ENCODE results near the gene RANBP17. TPM values are rescaled to one million over a fixed set of nuclear protein-coding genes. Genes with fewer than 3 reads are reported as not detected.

The RANBP17 gene
- total and polyA plus RNA-seq, 9 of the 15 experiments (the other 6 are each of a cell fraction or from before 2014, with no cell fraction given), result not detected

DNA sequence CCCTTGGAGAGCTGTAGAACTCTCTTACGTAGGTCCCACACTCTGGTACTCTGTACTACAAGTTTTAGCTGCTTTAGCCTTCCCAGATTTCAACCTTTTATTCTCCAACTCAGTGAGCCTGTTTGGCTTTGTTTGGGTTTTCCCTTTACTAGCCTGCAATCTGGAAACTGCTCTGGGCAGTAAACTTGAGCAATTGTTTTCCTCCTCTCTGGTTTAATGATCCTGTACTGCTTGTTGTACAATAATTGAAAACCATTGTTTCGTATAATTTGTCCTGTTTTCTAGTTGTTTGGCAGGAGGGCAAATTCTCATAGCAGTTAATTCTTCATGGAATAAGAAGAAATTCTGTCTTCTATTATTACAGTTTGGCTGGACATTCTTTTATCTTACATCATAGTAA lies 384.4 kb downstream of the RANBP17 start:
- FAIRE-seq, result no peak
- intact Hi-C loops (cut with micrococcal nuclease) (no loop called here), in situ Hi-C loops (cut with MboI) (no loop called here)
- 0% methylated on average over 2 of the region's 2 CpGs for WGBS (ENCODE audit: insufficient coverage, low coverage, missing lambda C conversion rate)
- Histone ChIP-seq H4K20me1 (replicated peaks; ENCODE audit: control insufficient read depth, insufficient read depth, low read length) (no peaks in the 10 kb centered on the region), H3K79me2 (ENCODE audit: control insufficient read depth, insufficient read depth, low read length) (no peaks in the 10 kb centered on the region), H3K9ac (ENCODE audit: insufficient read depth in 1 of 2, low read depth in 2 of 2, low read length in 2 of 2) (no peak overlapping the region), H3K27me3 (ENCODE audit: control insufficient read depth in 2 of 2, insufficient read depth in 2 of 2, low read length in 2 of 2) (no peaks in the 10 kb centered on the region), H3K4me1 (replicated peaks in 1 of 2; ENCODE audit: control insufficient read depth in 2 of 2, insufficient read depth in 2 of 2, low read length in 2 of 2) (no peaks in the 10 kb centered on the region), H3K27ac (ENCODE audit: extremely low read depth, low read depth, low read length) (no peak overlapping the region), H3K4me2 (ENCODE audit: insufficient read depth, low read length) (no peak overlapping the region), H3K9me1 (ENCODE audit: control insufficient read depth, insufficient read depth, low read length) (no peaks in the 10 kb centered on the region), H3K4me3 (no peak overlapping the region), H3K9me3 (replicated peaks; ENCODE audit: control insufficient read depth, insufficient read depth, low read depth, low read length) (0 out of 2 replicates have a peak, but pooled peaks cover 2% of the 10 kb centered on the region), H2AFZ (ENCODE audit: low read depth, low read length) (no peak overlapping the region), H3K36me3 (ENCODE audit: control insufficient read depth, insufficient read depth, low read length) (no peaks in the 10 kb centered on the region)
- no peak for DNase-seq (ENCODE audit: extremely low read depth in 1 of 4, low spot score in 3 of 4)
- ATAC-seq, result no peak
- BruUV-seq (replicated peaks), result no TSS peak
- no peak for TF ChIP-seq NFATC3 (IDR thresholded peaks at IDR 0.05)
- no peak for TF ChIP-seq TBP (optimal IDR thresholded peaks at IDR 0.05; ENCODE audit: low read depth, low read length)
- no peak for TF ChIP-seq NFXL1 (CRISPR knock-in tag; IDR thresholded peaks at IDR 0.05)
- no peak for TF ChIP-seq ZNF584 (CRISPR knock-in tag; IDR thresholded peaks at IDR 0.05; ENCODE audit: low read depth)
- TF ChIP-seq ZNF239 (CRISPR knock-in tag; IDR thresholded peaks at IDR 0.05), result no peak
- ChIA-PET CTCF (ENCODE audit: low intra/inter-chr PET ratio) (no interaction called here), POLR2A (no interaction called here)

DNA sequence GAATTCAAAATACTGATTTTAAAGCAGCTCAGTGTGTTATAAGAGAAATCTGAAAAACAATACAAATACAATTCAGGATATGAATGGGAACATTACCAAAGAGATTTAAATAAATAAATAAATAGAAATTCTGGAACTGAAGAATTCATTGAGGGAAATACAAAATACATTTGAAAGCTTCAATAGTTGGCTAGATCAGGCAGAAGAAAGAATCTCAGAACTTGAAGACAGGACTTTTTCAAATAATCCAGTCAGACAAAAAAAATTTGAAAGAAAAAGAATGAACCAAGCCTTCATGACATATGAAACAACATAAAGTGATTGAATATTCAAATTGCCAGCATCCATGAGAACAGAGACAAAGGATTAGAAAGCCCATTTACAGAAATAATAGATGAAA lies 387.6 kb downstream of the RANBP17 start:
- intact Hi-C loops (cut with micrococcal nuclease), result no loop called here
- BruUV-seq (replicated peaks), result no TSS peak
- TF ChIP-seq MYNN (IDR thresholded peaks at IDR 0.05) (no peak), MYNN (CRISPR knock-in tag; IDR thresholded peaks at IDR 0.05) (no peak), ZFP1 (CRISPR knock-in tag; IDR thresholded peaks at IDR 0.05) (no peak), TFAM (CRISPR knock-in tag; conservative IDR thresholded peaks at IDR 0.05) (no peak), ZNF589 (CRISPR knock-in tag; IDR thresholded peaks at IDR 0.05; ENCODE audit: low read depth) (no peak), ZNF431 (CRISPR knock-in tag; IDR thresholded peaks at IDR 0.05) (no peak), BACH1 (tag; IDR thresholded peaks at IDR 0.05) (no peak), TAF1 (IDR thresholded peaks at IDR 0.05; ENCODE audit: control insufficient read depth, extremely low read depth, insufficient read depth, low read length, severe bottlenecking) (no peak), GABPA (tag; conservative IDR thresholded peaks at IDR 0.05; ENCODE audit: low read depth) (no peak), RAD21 (CRISPR knock-in tag; conservative IDR thresholded peaks at IDR 0.05 in 1 of 2, IDR thresholded peaks at IDR 0.05 in 1 of 2) (no peak), ZNF583 (CRISPR knock-in tag; IDR thresholded peaks at IDR 0.05) (peak; percentile 46; the same call in 1 of the 2 replicates), ARHGAP35 (IDR thresholded peaks at IDR 0.05; ENCODE audit: partially characterized antibody) (no peak)
- TF ChIP-seq, protein P1, sequence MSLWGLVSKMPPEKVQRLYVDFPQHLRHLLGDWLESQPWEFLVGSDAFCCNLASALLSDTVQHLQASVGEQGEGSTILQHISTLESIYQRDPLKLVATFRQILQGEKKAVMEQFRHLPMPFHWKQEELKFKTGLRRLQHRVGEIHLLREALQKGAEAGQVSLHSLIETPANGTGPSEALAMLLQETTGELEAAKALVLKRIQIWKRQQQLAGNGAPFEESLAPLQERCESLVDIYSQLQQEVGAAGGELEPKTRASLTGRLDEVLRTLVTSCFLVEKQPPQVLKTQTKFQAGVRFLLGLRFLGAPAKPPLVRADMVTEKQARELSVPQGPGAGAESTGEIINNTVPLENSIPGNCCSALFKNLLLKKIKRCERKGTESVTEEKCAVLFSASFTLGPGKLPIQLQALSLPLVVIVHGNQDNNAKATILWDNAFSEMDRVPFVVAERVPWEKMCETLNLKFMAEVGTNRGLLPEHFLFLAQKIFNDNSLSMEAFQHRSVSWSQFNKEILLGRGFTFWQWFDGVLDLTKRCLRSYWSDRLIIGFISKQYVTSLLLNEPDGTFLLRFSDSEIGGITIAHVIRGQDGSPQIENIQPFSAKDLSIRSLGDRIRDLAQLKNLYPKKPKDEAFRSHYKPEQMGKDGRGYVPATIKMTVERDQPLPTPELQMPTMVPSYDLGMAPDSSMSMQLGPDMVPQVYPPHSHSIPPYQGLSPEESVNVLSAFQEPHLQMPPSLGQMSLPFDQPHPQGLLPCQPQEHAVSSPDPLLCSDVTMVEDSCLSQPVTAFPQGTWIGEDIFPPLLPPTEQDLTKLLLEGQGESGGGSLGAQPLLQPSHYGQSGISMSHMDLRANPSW (CRISPR knock-in tag; IDR thresholded peaks at IDR 0.05), result no peak

More for the DNA sequence above, 387.6 kb downstream of the RANBP17 start:
- Histone ChIP-seq H3K9me3 (replicated peaks; ENCODE audit: control insufficient read depth, insufficient read depth, low read depth, low read length) (0 out of 2 replicates have a peak, but pooled peaks cover 2% of the 10 kb centered on the region), H3K79me2 (ENCODE audit: control insufficient read depth, insufficient read depth, low read length) (no peaks in the 10 kb centered on the region), H2AFZ (ENCODE audit: low read depth, low read length) (no peak overlapping the region), H3K27me3 (ENCODE audit: control insufficient read depth in 2 of 2, insufficient read depth in 2 of 2, low read length in 2 of 2) (no peaks in the 10 kb centered on the region), H3K4me1 (replicated peaks in 1 of 2; ENCODE audit: control insufficient read depth in 2 of 2, insufficient read depth in 2 of 2, low read length in 2 of 2) (no peaks in the 10 kb centered on the region), H3K9ac (ENCODE audit: insufficient read depth in 1 of 2, low read depth in 2 of 2, low read length in 2 of 2) (no peak overlapping the region), H3K36me3 (ENCODE audit: control insufficient read depth, insufficient read depth, low read length) (no peaks in the 10 kb centered on the region), H3K4me2 (ENCODE audit: insufficient read depth, low read length) (no peak overlapping the region), H4K20me1 (replicated peaks; ENCODE audit: control insufficient read depth, insufficient read depth, low read length) (no peaks in the 10 kb centered on the region), H3K4me3 (no peak overlapping the region), H3K27ac (ENCODE audit: extremely low read depth, low read depth, low read length) (no peak overlapping the region), H3K9me1 (ENCODE audit: control insufficient read depth, insufficient read depth, low read length) (no peaks in the 10 kb centered on the region)
- ATAC-seq, result no peak
- DNase-seq (ENCODE audit: extremely low read depth in 1 of 4, low spot score in 3 of 4), result no peak
- FAIRE-seq, result no peak
- ChIA-PET POLR2A (no interaction called here), CTCF (ENCODE audit: low intra/inter-chr PET ratio) (no interaction called here)
- in situ Hi-C loops (cut with MboI), result no loop called here

All from K562 (cell line).